Measurements from ENCODE around the gene MAL. TPM values are rescaled to one million over a fixed set of nuclear protein-coding genes. Genes with fewer than 3 reads are reported as not detected.

Gene MAL
- total and polyA plus RNA-seq, 2 of the 8 experiments (the other 6 are each of a cell fraction or from before 2014, with no cell fraction given): not detected

DNA sequence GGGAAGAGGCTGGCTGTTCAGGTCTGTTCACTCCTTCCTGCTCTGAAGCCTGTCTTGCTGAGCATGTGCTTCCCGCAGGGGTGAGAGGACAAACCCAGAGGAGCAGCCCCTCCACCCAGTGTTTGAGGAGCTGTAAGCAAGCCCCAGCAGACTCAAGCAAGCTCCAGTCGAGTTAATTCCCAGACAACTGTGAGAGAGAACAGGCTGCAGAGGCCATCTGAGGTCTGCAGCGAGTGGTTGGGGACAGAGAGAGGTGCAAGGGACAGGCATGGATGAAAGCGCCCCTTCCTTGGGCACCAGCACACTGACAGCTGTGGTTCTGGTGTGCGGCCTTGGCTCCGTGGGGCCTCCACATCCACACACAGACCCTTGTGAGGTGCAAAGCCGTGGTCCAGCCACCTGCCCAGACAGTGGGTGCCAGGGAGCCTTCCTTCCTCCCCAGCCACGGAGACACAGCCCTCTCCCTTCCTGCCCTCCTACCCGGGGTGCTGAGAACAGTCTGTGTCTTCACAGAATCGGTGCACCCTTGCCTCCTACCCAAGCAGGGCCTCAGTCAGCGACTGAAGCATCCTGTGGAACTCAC is 36.2 kb downstream of the MAL start (continued):
- TF ChIP-seq, protein P1, sequence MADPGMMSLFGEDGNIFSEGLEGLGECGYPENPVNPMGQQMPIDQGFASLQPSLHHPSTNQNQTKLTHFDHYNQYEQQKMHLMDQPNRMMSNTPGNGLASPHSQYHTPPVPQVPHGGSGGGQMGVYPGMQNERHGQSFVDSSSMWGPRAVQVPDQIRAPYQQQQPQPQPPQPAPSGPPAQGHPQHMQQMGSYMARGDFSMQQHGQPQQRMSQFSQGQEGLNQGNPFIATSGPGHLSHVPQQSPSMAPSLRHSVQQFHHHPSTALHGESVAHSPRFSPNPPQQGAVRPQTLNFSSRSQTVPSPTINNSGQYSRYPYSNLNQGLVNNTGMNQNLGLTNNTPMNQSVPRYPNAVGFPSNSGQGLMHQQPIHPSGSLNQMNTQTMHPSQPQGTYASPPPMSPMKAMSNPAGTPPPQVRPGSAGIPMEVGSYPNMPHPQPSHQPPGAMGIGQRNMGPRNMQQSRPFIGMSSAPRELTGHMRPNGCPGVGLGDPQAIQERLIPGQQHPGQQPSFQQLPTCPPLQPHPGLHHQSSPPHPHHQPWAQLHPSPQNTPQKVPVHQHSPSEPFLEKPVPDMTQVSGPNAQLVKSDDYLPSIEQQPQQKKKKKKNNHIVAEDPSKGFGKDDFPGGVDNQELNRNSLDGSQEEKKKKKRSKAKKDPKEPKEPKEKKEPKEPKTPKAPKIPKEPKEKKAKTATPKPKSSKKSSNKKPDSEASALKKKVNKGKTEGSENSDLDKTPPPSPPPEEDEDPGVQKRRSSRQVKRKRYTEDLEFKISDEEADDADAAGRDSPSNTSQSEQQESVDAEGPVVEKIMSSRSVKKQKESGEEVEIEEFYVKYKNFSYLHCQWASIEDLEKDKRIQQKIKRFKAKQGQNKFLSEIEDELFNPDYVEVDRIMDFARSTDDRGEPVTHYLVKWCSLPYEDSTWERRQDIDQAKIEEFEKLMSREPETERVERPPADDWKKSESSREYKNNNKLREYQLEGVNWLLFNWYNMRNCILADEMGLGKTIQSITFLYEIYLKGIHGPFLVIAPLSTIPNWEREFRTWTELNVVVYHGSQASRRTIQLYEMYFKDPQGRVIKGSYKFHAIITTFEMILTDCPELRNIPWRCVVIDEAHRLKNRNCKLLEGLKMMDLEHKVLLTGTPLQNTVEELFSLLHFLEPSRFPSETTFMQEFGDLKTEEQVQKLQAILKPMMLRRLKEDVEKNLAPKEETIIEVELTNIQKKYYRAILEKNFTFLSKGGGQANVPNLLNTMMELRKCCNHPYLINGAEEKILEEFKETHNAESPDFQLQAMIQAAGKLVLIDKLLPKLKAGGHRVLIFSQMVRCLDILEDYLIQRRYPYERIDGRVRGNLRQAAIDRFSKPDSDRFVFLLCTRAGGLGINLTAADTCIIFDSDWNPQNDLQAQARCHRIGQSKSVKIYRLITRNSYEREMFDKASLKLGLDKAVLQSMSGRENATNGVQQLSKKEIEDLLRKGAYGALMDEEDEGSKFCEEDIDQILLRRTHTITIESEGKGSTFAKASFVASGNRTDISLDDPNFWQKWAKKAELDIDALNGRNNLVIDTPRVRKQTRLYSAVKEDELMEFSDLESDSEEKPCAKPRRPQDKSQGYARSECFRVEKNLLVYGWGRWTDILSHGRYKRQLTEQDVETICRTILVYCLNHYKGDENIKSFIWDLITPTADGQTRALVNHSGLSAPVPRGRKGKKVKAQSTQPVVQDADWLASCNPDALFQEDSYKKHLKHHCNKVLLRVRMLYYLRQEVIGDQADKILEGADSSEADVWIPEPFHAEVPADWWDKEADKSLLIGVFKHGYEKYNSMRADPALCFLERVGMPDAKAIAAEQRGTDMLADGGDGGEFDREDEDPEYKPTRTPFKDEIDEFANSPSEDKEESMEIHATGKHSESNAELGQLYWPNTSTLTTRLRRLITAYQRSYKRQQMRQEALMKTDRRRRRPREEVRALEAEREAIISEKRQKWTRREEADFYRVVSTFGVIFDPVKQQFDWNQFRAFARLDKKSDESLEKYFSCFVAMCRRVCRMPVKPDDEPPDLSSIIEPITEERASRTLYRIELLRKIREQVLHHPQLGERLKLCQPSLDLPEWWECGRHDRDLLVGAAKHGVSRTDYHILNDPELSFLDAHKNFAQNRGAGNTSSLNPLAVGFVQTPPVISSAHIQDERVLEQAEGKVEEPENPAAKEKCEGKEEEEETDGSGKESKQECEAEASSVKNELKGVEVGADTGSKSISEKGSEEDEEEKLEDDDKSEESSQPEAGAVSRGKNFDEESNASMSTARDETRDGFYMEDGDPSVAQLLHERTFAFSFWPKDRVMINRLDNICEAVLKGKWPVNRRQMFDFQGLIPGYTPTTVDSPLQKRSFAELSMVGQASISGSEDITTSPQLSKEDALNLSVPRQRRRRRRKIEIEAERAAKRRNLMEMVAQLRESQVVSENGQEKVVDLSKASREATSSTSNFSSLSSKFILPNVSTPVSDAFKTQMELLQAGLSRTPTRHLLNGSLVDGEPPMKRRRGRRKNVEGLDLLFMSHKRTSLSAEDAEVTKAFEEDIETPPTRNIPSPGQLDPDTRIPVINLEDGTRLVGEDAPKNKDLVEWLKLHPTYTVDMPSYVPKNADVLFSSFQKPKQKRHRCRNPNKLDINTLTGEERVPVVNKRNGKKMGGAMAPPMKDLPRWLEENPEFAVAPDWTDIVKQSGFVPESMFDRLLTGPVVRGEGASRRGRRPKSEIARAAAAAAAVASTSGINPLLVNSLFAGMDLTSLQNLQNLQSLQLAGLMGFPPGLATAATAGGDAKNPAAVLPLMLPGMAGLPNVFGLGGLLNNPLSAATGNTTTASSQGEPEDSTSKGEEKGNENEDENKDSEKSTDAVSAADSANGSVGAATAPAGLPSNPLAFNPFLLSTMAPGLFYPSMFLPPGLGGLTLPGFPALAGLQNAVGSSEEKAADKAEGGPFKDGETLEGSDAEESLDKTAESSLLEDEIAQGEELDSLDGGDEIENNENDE (IDR thresholded peaks at IDR 0.05; ENCODE audit: insufficient replicate concordance, low read length): no peak
- no peak for TF ChIP-seq SP2 (IDR thresholded peaks at IDR 0.05; ENCODE audit: low read length)
- no peak for TF ChIP-seq SP4 (IDR thresholded peaks at IDR 0.05; ENCODE audit: low read length)
- no peak for TF ChIP-seq PHF8 (conservative IDR thresholded peaks at IDR 0.05; ENCODE audit: low read depth, low read length)
- no peak for TF ChIP-seq EGR1 (IDR thresholded peaks at IDR 0.05; ENCODE audit: borderline replicate concordance, low read depth, low read length)
- no peak for TF ChIP-seq TCF12 (IDR thresholded peaks at IDR 0.05; ENCODE audit: low read depth, low read length)
- no peak for TF ChIP-seq RBBP5 (IDR thresholded peaks at IDR 0.05; ENCODE audit: borderline replicate concordance, low read depth, low read length)
- TF ChIP-seq SUZ12 (IDR thresholded peaks at IDR 0.05; ENCODE audit: low read length): no peak
- TF ChIP-seq BCL11A (IDR thresholded peaks at IDR 0.05; ENCODE audit: low read depth in 2 of 2, low read length in 2 of 2): no peak

All from H1 (cell line).